ENCODE data around the gene CAT.

DNA sequence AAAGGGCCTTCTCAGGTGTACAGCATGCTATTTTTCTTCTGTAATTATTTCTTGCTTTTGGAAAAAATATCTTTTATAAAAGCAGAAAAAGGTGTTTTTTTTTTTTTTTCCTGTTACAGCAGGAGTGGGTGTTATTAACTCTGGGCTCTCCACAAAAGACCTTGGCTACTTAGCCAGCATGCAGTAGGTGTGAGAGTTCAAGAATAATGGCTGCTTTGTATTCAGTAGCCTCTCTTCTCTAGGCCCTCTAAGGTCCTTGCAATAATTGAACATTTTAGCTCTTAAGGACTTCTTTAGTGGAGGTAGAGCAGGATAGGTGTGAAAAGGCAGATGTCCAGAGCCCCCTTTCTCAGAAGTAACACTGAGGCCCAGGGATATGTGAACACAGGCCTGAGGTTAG, 71.5 kb downstream of the CAT start:
- TF ChIP-seq, protein P1, sequence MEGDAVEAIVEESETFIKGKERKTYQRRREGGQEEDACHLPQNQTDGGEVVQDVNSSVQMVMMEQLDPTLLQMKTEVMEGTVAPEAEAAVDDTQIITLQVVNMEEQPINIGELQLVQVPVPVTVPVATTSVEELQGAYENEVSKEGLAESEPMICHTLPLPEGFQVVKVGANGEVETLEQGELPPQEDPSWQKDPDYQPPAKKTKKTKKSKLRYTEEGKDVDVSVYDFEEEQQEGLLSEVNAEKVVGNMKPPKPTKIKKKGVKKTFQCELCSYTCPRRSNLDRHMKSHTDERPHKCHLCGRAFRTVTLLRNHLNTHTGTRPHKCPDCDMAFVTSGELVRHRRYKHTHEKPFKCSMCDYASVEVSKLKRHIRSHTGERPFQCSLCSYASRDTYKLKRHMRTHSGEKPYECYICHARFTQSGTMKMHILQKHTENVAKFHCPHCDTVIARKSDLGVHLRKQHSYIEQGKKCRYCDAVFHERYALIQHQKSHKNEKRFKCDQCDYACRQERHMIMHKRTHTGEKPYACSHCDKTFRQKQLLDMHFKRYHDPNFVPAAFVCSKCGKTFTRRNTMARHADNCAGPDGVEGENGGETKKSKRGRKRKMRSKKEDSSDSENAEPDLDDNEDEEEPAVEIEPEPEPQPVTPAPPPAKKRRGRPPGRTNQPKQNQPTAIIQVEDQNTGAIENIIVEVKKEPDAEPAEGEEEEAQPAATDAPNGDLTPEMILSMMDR (IDR thresholded peaks at IDR 0.05 in 8 of 11, conservative IDR thresholded peaks at IDR 0.05 in 3 of 11), result no peak
- TF ChIP-seq POLR2AphosphoS5 (IDR thresholded peaks at IDR 0.05), result no peak
- no peak for TF ChIP-seq POLR2A (IDR thresholded peaks at IDR 0.05)
